Measurements from ENCODE around the gene TMCO2. TPM values are rescaled to one million over a fixed set of nuclear protein-coding genes. Genes with fewer than 3 reads are reported as not detected.
A peak's percentile ranks its signal among the peaks of the same experiment; 100 is the strongest.

TMCO2 gene
- polyA plus RNA-seq, 3 donors: not detected

- no peak overlapping the region for H2AFZ ChIP-seq (ENCODE audit: insufficient read depth, low read depth, low read length, poor library complexity, severe bottlenecking)
- H3K4me2 ChIP-seq (replicated peaks; ENCODE audit: extremely low read depth, low read length, poor library complexity, severe bottlenecking): no peak overlapping the region
- Mint-ChIP-seq H3K4me1 (no peaks in the 10 kb centered on the region), H3K9me3 (no peaks in the 10 kb centered on the region), H3K36me3 (peaks cover 71 to 79% of the 10 kb centered on the region in 2 donors), H3K27ac (peak overlapping the region in 4 of 7 donors; percentile 3 to 85 (median 12)), H3K27me3 (ENCODE audit: low read depth in 3 of 3) (no peaks in the 10 kb centered on the region), H3K4me3 (no peak overlapping the region)
- H3K9me3 ChIP-seq (replicated peaks in 1 of 2; ENCODE audit: control insufficient read depth in 1 of 2, insufficient read depth in 1 of 2, low read length in 2 of 2): no peaks in the 10 kb centered on the region
- peaks cover 12% of the 10 kb centered on the region for H4K20me1 ChIP-seq (ENCODE audit: insufficient read depth, low read length)
- 13% methylated on average over 1 of the region's 3 CpGs for WGBS (ENCODE audit: insufficient coverage)
- no peaks in the 10 kb centered on the region for H3K27me3 ChIP-seq (ENCODE audit: control insufficient read depth in 2 of 2, insufficient read depth in 2 of 2, low read length in 2 of 2)
- no peak for DNase-seq
- H3K4me3 ChIP-seq (replicated peaks in 1 of 3; ENCODE audit: low read depth in 2 of 3, low read length in 3 of 3): no peak overlapping the region
- H3K36me3 ChIP-seq (replicated peaks in 1 of 2; ENCODE audit: control insufficient read depth in 1 of 2, insufficient read depth in 2 of 2, low read length in 2 of 2): peaks cover 85 to 93% of the 10 kb centered on the region in 2 donors
- H3K79me2 ChIP-seq (ENCODE audit: insufficient read depth, low read length): peaks cover 15% of the 10 kb centered on the region
- TF ChIP-seq CTCF (IDR thresholded peaks at IDR 0.05): no peak
- no peaks in the 10 kb centered on the region for H3K4me1 ChIP-seq (ENCODE audit: control insufficient read depth in 1 of 2, insufficient read depth in 2 of 2, low read length in 2 of 2)
- no peak overlapping the region for H3K9ac ChIP-seq (ENCODE audit: insufficient read depth, low read length, poor library complexity, severe bottlenecking)
- H3K27ac ChIP-seq (ENCODE audit: low read depth in 1 of 2, low read length in 2 of 2): no peak overlapping the region
- intact Hi-C loops (cut with micrococcal nuclease): no loop called here
Observed at GRCh38 chr1:40270152-40270834, 22.6 kb downstream of the TMCO2 start.

GRCh38 chr1:40272653-40273213 is 25.0 kb downstream of the TMCO2 start:
- Mint-ChIP-seq H3K27ac (no peak overlapping the region), H3K4me3 (no peak overlapping the region), H3K36me3 (peaks cover 61 to 78% of the 10 kb centered on the region in 2 donors), H3K9me3 (no peaks in the 10 kb centered on the region), H3K27me3 (ENCODE audit: low read depth in 3 of 3) (no peaks in the 10 kb centered on the region), H3K4me1 (peaks cover 2% of the 10 kb centered on the region)
- Histone ChIP-seq H3K4me3 (replicated peaks in 1 of 3; ENCODE audit: low read depth in 2 of 3, low read length in 3 of 3) (no peak overlapping the region), H2AFZ (ENCODE audit: insufficient read depth, low read depth, low read length, poor library complexity, severe bottlenecking) (no peak overlapping the region), H3K36me3 (replicated peaks in 1 of 2; ENCODE audit: control insufficient read depth in 1 of 2, insufficient read depth in 2 of 2, low read length in 2 of 2) (peaks cover 74 to 85% of the 10 kb centered on the region in 2 donors), H3K4me1 (ENCODE audit: control insufficient read depth in 1 of 2, insufficient read depth in 2 of 2, low read length in 2 of 2) (no peaks in the 10 kb centered on the region), H3K9ac (ENCODE audit: insufficient read depth, low read length, poor library complexity, severe bottlenecking) (no peak overlapping the region), H3K9me3 (replicated peaks in 1 of 2; ENCODE audit: control insufficient read depth in 1 of 2, insufficient read depth in 1 of 2, low read length in 2 of 2) (no peaks in the 10 kb centered on the region), H4K20me1 (ENCODE audit: insufficient read depth, low read length) (no peaks in the 10 kb centered on the region), H3K27ac (ENCODE audit: low read depth in 1 of 2, low read length in 2 of 2) (no peak overlapping the region), H3K4me2 (replicated peaks; ENCODE audit: extremely low read depth, low read length, poor library complexity, severe bottlenecking) (no peak overlapping the region), H3K79me2 (ENCODE audit: insufficient read depth, low read length) (no peaks in the 10 kb centered on the region), H3K27me3 (ENCODE audit: control insufficient read depth in 2 of 2, insufficient read depth in 2 of 2, low read length in 2 of 2) (no peaks in the 10 kb centered on the region)
- no CpG with 5 or more reads among the region's 3 CpGs for WGBS (ENCODE audit: insufficient coverage)
- DNase-seq: no peak
- intact Hi-C loops (cut with micrococcal nuclease): no loop called here
- no peak for TF ChIP-seq CTCF (IDR thresholded peaks at IDR 0.05)

Measured in CD14-positive monocyte (primary cell).